Activated naive CD4-positive, alpha-beta T cell treated with anti-CD3 and anti-CD28 coated beads, Interleukin-2, amount 50 U/mL, for 72 hours (primary cell): ENCODE measurements around the gene TCFL5. TPM values are rescaled to one million over a fixed set of nuclear protein-coding genes. Genes with fewer than 3 reads are reported as not detected.

ENCODE experiments used
- ATAC-seq, 2 donors: fragments of 150-1000 bp; cut with Tn5 transposase; 2 replicates each; pipeline ENCODE4 v1.10.0; 2021; ENCODE audit warnings: mild to moderate bottlenecking in 2 of 2, moderate library complexity in 2 of 2
- DNase-seq, 2 donors: peaks; one replicate each; pipeline ENCODE4 v3.0.0; 2021 to 2022; ENCODE audit warnings: low spot score in 2 of 2
- H3K27ac Mint-ChIP-seq, 2 donors: one replicate each; pipeline ENCODE4 v1.8.0; 2022; ENCODE audit warnings: mild to moderate bottlenecking in 2 of 2, mixed read lengths in 2 of 2
- H3K36me3 Mint-ChIP-seq, 2 donors: one replicate each; pipeline ENCODE4 v1.8.0; 2022; ENCODE audit warnings: mixed read lengths in 2 of 2
- H3K9me3 Mint-ChIP-seq, 2 donors: one replicate each; pipeline ENCODE4 v1.8.0; 2022; ENCODE audit warnings: mixed read lengths in 2 of 2
- total RNA-seq, 2 donors: library from RNA; stranded (reverse); gene quantifications; one replicate each; pipeline ENCODE4 v1.2.3, GENCODE V29; 2022

TCFL5 gene
- total RNA-seq, 2 donors from 2014 or later, result 3.5 to 5.7 TPM

DNA sequence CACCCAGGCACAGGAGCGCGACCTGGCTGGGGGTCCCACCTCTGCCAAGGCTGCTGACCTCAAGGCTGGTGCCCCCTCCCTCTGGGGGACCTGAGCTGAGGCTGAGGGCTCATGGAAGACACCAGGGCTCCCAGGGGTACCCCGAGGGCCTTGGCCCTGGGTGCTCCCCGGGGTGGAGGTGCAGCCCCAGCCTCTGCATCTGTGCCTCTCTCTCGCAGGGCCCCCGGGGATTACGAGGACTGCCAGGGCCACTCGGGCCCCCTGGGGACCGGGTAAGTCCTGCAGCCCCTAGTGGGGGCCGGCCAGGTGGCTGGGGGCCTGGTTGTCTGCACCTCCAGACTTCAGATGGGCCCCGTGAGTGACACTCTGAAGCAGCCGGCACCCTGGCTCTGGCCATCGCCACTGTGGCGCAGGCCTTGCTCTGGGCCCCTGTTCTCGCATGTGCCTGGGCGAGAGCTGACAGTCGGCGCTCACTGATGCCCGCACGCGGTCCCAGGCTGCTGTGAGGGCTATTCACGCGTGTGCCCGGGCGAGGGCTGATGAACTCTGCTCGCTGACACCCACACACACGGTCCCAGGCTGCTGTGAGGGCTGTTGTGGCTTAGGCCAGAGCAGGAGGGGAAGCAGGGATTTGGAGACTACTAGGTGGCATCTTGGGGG, 35.5 kb downstream of the TCFL5 start:
- ATAC-seq, result no peak
- Mint-ChIP-seq H3K27ac (no peak overlapping the region), H3K9me3 (no peaks in the 10 kb centered on the region), H3K36me3 (no peaks in the 10 kb centered on the region)
- DNase-seq, result no peak

DNA sequence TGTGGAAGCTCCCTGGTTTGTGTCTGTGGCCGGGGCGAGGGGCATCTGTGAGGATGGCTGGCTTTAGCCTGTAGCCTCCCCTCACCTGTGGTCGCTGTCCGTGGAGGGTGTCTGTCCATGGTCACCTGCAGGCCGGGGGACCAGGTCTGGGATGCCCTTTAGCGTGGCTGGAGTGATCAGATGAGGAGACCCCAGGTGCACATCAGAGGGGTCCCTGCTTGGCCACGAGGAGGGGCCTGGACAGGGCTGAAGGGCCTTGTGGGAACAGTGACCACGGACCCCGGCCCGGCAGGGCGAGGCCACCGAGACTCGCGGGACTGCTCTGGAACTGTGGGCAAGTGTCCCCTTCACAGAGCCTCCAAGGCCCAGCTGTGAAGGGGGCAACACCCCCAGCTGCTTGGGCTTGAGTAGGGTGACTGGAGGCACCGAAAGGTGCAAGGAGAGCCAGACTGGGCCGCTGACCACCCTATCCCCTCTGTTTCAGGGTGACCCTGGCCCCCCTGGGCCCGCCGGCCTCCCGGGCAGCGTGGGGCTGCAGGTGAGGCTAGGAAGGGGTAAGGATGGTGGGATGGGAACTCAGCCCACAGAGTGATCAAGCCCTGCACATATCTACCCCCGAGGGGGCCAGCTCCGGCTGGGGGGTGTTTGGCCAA, 36.2 kb downstream of the TCFL5 start:
- no peak for DNase-seq
- ATAC-seq, result no peak
- Mint-ChIP-seq H3K36me3 (no peaks in the 10 kb centered on the region), H3K9me3 (no peaks in the 10 kb centered on the region), H3K27ac (no peak overlapping the region)

DNA sequence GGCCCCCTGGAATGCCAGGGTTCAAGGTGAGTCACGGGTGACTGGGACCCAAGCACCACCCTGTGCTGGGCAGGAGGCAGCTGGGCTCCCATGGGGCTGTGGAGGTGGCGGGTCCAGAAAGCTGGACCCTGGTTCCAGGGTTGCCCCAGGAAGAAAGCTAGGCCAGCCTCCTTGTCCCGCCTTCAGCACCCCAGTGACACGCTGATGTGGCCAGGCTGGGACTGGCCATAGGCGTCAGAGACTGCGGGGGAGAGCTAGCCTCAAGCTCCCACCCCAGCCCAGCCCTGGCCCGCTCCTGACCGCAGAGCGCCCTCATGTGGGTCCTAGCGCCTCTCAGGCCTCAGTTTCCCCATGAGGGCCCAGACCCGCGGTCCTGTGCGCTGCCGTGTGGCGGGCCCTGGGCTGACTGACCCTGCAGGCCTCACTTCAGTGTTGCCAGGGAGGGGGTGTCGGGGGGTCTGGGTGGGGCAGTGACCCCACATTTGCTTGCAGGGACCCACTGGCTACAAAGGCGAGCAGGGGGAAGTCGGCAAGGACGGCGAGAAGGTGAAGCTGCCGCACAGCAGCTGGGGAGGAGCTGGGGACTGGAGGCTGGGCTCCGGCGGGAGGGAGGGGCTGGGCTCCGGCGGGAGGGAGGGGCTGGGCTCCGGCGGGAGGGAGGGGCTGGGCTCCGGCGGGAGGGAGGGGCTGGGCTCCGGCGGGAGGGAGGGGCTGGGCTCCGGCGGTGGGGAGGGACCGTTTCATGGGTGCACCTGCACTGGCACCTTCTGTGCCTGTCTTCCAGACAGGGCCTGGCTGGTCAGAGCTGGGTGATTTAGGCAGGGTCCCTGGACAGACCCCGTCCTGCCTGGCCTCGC, 36.9 kb downstream of the TCFL5 start:
- ATAC-seq, result peak in 1 of 2 donors; percentile 63

DNA sequence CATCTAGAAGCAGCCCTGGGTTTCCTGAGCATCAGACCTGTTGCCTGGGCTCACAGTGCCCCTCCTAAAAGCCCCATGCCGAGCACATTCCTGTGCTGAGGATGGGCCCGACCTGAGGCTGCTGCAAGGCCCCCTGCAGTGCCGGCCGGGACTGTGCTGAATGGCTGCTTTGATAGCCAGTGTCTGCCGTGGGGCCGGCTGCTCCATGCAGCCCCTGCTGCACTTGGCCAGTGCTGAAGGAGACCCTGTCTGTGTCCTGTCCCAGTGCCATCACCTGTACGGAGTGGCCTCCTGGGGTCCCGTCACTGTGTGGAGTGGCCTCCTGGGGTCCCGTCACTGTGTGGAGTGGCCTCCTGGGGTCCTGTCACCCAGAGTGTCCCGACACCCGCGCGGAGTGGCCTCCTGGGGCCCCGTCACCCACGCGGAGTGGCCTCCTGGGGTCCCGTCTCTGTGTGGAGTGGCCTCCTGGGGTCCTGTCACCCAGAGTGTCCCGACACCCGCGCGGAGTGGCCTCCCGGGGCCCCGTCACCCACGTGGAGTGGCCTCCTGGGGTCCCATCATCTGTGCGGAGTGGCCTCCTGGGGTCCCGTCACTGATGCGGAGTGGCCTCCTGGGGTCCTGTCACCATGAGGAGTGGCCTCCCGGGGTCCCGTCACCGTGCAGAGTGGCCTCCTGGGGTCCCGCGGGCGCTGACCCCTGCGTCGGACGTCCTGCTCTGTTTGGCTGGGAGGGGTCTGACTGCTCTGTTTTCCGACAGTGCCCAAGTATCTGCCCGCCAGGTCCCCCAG, 37.7 kb downstream of the TCFL5 start:
- H3K9me3 Mint-ChIP-seq, result no peaks in the 10 kb centered on the region
- no peak overlapping the region for H3K27ac Mint-ChIP-seq
- no peak for ATAC-seq
- DNase-seq, result no peak
- no peaks in the 10 kb centered on the region for H3K36me3 Mint-ChIP-seq

More for the DNA sequence above, 36.9 kb downstream of the TCFL5 start:
- no peak overlapping the region for H3K27ac Mint-ChIP-seq
- H3K9me3 Mint-ChIP-seq, result no peaks in the 10 kb centered on the region
- no peaks in the 10 kb centered on the region for H3K36me3 Mint-ChIP-seq
- DNase-seq, result no peak

DNA sequence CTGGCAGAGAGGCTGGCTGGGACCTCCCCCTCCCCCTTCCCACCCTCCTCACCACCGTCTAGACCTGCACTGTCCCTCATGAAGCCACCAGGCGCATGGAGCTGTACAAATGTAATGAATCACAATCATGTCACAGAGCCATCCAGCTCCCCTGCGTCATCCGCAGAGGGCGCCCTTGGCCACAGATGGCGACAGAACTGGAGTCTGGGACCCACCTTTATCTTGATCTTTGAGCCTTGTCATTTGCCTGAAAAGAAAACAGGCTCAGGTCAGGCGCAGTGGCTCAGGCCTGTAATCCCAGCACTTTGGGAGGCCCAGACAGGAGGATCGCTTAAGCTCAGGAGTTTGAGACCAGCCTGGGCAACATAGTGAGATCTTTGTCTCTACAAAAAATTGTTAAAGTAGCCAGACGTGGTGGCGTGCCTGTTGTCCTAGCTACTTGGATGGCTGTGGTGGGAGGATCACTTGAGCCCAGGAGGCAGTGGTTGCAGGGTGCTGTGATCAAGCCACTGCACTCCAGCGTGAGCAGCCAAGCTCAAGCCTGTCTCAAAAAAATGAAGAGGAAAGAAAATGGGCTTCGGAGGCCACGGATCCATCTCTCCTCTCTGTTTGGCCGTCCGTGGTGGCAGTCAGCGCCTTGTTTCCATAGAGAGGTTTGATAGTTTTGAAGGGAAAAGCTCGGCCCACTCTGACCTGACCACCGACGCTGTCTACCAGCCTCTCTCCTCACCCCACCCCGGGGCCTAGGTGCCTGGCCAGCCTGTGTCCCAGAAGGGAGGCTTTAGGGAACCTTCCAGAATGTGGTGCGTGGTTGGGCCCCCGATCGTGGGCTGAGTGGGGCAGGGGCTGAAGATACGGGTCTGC, 38.6 kb downstream of the TCFL5 start:
- peak in 1 of 2 donors; percentile 68 for DNase-seq

DNA sequence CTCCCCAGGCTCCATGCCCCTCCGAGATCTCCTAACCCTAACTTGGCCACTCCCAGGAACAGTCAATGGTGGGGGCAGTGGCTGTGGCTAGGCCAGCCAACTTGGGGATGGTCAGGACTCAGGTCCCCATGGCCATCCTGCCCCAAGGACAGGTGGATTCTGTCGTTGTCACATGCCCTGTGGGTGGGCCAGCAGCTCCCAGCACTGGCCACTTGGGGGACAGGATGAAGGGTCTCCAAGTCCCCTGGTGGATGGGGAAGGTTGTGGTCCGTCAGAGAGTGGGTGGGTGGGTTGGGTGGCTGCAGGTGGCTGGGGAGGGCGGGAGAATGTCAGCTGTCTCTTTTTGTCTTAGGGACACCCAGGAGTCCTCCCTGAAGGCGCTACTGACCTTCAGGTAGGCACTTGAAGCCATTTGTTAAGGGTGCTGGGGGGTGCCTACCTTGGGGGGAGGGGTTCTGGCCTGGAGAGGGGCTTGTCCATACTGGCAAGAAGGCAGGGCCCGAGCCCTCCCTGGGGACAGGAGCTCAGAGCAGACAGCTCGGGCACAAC, 39.3 kb downstream of the TCFL5 start:
- ATAC-seq, result no peak
- no peak overlapping the region for H3K27ac Mint-ChIP-seq
- no peak for DNase-seq

More for the DNA sequence above, 38.6 kb downstream of the TCFL5 start:
- peak; percentile 69 to 79 for ATAC-seq
- no peaks in the 10 kb centered on the region for H3K36me3 Mint-ChIP-seq
- H3K27ac Mint-ChIP-seq, result no peak overlapping the region
- no peaks in the 10 kb centered on the region for H3K9me3 Mint-ChIP-seq

DNA sequence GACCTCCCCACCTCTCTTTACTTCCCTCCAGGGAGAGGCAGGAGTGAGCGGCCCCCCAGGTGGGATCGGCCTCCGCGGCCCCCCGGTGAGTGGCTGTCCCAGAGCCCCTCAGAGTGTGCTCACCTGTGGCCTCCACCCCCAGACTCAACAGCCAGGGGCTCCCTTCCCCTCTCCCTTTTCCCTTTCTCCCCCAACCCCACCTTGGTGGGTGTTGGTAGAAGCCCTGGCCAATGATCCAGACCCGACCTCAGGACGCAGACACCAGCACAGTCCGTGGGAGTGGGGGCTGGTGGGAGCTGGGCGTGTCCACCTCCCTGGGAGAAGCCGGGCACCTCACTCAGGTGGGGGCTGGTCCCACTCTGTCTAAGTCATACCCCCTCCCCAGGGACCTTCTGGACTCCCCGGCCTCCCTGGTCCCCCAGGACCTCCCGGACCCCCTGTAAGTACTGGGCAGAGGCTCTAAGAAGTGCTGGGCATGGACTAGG, 39.9 kb downstream of the TCFL5 start:
- ATAC-seq (no peak), DNase-seq (no peak)
- Mint-ChIP-seq H3K36me3 (no peaks in the 10 kb centered on the region), H3K9me3 (no peaks in the 10 kb centered on the region), H3K27ac (no peak overlapping the region)

More for the DNA sequence above, 39.3 kb downstream of the TCFL5 start:
- Mint-ChIP-seq H3K9me3 (no peaks in the 10 kb centered on the region), H3K36me3 (no peaks in the 10 kb centered on the region)

DNA sequence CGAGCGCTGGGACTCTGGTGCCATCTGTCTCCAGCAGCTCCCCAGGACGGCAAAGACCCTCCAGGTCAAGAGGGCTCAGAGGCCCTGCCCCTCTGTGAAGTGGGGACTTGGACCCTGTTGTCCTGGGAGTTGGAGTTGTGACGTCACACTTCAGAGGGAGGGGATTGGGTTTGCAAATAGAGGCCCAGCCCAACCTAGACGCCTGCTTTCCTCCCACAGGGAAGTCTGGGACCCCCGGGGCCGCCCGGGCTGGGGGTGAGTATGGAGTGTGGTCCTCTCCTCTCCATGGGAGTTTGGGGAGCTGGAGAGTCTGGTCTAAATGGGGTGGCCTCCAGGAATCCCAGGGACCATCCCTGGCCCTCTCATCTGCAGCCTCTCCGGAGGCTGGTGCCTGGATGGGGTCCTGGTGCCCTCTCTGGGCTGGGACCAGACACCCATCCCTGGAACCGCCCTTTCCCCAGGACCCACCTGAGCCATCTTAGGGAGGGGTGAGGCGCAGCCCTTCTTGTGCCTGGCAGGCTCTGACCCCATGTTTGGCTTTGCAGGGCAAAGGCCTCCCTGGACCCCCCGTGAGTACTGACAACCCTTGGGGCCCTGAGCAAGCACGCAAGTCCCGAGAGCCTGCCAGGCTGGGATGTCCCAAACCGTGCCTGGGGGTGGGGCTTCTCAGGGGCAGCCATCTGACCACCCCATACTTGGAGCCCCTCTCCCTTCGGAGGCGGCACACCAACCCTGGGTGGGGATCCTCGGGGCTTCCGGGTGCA, 40.5 kb downstream of the TCFL5 start:
- H3K36me3 Mint-ChIP-seq, result no peaks in the 10 kb centered on the region
- no peak overlapping the region for H3K27ac Mint-ChIP-seq
- no peaks in the 10 kb centered on the region for H3K9me3 Mint-ChIP-seq
- ATAC-seq (no peak), DNase-seq (no peak)

DNA sequence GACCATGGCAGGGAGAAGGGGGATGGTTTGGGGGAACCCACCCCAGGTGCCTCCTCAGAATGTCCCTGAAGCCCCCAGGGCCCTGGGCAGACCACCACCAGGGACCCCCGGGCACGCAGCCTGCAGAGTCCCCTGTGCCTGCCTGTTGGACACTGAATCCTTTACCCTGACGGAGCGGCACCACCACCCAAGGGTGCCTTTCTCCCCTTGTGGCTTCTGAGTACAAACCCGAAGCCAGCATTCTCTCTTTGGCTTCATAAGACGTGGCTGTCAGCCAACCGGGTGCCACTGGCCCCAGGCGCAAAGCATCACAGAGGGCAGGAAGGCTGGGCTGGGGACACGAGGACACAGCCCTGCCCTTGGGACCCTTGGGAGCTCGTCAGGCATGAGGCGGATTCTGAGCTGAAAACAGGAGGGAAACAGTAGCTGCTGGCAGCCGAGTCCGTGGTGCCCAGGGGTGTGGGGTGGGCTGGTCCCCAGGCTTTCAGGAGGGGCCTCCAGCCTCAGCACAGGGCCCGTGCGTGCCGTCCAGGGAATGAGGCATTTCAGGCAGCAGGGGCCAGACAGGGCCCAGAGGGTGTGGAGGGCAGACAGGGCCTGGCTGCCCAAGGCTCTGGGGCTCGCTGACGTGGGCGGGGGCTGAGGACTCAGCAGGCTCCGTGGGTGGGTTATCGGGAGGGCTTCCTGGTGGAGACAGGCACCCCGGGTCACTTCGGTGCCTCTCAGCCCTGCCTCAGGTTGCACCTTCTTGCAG, 41.2 kb downstream of the TCFL5 start:
- Mint-ChIP-seq H3K27ac (no peak overlapping the region), H3K9me3 (no peaks in the 10 kb centered on the region), H3K36me3 (no peaks in the 10 kb centered on the region)
- DNase-seq (no peak), ATAC-seq (no peak)

DNA sequence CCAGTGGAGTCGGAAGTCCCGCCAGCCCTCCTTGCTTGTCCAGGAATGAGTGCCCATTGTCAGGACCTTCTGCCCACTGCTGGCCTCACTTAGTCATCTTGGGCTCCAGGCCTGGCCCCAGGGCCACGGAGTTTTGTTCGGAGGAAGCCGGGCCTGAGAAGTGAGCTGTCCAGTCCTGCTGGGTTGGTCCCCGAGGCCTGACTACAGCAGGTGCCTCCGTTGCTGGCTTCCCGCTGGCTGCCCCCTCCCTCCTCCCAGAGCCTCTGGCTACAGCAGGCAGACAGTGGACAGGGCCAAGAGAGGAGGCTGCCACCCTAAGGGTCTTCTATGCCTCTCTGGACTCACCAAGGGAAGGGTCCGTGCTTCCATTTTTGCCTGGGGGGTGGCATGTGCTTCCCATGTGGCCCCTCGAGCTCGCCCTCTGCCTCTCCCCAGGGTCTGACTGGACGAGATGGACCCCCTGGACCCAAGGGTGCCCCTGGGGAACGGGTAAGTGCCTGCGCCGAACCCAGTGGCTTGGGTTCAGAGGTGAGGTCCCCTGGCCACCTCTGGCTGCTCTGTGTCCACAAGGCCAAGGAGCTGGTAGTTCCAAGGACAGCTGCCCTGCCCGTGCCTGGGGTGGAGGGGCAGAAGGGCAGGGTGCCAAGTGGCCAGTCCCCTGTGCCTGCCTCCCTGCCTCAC, 42.0 kb downstream of the TCFL5 start:
- no peaks in the 10 kb centered on the region for H3K9me3 Mint-ChIP-seq
- DNase-seq (no peak), ATAC-seq (no peak)
- H3K27ac Mint-ChIP-seq, result no peak overlapping the region
- no peaks in the 10 kb centered on the region for H3K36me3 Mint-ChIP-seq

DNA sequence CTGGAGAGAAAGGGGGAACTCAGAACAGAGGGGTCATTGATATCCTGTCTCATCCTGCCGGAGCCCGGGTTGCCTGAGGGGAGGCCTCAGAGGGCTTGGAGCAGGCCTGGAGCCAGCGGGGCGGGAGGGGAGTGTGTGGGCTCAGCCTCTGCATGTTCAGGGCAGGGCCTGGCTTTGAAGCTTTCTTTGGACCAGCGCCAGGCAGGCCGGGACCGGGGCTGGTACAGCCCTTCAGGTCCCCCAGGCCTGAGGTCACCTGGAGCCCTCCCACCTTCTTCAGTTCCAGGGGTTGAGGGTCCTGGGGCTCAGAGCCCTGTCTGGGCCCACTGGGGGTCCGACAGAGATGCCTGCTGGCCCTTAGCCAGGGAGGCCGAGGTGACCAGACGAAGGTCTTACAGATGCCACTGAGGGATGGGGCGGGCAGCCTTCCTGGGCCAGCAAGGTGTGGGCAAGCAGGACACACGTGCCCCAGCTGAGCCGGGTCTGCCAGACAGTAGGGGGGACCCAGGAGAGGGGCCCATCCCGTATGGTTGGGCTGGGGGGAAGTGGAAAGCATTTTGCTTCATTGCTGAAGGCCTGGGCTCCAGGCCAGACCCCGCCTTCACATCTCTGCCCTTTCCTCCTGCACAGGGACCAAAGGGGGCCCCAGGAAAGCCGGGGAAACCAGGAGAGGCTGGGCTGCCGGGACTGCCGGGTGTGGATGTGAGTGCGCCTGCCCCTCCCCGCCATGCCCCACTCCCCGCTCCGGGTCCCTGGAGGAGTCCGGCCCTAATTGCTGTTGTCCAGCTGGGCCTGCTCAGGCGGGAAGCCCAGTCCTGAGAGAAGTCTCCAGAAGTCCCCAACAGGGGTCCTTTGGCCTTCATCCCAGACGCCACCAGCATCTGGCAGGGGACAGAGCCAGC, 42.8 kb downstream of the TCFL5 start:
- Mint-ChIP-seq H3K36me3 (no peaks in the 10 kb centered on the region), H3K27ac (no peak overlapping the region), H3K9me3 (no peaks in the 10 kb centered on the region)
- no peak for DNase-seq
- no peak for ATAC-seq

DNA sequence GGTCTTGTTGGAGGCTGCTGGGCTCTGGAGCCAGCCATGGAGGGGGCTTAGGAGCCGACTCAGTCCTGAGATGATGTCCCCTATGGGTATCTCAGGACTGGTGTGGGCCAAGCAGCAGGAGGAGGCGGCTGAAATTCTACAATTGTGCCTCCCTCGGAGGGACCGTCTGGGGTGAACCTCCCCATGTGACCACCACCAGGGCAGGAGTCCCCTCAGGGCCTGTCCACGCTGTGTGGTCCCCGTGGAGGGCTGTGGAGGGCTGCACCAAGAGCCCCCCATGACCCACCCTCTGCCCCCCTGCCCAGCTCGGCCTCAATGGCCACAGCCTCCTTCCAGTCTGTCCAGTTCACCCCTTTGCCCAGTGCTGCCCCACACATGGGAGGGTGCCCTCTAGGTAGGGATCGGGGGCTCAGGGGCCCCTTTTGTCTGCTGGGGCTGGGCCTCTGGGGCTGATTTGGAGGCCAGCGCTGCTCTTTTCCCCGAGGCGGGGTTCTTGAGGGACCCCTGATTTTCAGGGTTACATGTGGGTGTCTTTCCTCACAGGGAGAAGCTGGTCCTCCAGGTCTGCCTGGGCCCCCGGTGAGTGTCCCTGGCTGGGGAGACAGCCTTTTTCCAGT, 43.5 kb downstream of the TCFL5 start:
- ATAC-seq (no peak), DNase-seq (no peak)
- Mint-ChIP-seq H3K27ac (no peak overlapping the region), H3K36me3 (no peaks in the 10 kb centered on the region), H3K9me3 (no peaks in the 10 kb centered on the region)
